22Rv1 (cell line): ENCODE measurements around the gene PPP3CA.

ENCODE experiments used
- ZFX ChIP-seq: fragments of 450-650 bp; IDR thresholded peaks from 2 replicates; pipeline ENCODE4 v1.6.1; 2017; ENCODE audit warnings: antibody characterized with exemption, borderline replicate concordance
- TF ChIP-seq, protein P1 (sequence below): fragments of 450-650 bp; IDR thresholded peaks from 2 replicates; pipeline ENCODE4 v1.5.1; 2017; ENCODE audit warnings: mild to moderate bottlenecking

GRCh38 chr4:101075536-101075935 is 271.8 kb downstream of the PPP3CA start:
- TF ChIP-seq, protein P1, sequence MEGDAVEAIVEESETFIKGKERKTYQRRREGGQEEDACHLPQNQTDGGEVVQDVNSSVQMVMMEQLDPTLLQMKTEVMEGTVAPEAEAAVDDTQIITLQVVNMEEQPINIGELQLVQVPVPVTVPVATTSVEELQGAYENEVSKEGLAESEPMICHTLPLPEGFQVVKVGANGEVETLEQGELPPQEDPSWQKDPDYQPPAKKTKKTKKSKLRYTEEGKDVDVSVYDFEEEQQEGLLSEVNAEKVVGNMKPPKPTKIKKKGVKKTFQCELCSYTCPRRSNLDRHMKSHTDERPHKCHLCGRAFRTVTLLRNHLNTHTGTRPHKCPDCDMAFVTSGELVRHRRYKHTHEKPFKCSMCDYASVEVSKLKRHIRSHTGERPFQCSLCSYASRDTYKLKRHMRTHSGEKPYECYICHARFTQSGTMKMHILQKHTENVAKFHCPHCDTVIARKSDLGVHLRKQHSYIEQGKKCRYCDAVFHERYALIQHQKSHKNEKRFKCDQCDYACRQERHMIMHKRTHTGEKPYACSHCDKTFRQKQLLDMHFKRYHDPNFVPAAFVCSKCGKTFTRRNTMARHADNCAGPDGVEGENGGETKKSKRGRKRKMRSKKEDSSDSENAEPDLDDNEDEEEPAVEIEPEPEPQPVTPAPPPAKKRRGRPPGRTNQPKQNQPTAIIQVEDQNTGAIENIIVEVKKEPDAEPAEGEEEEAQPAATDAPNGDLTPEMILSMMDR: no peak
- no peak for TF ChIP-seq ZFX
